ENCODE measurements around the gene CEP152. TPM values are rescaled to one million over a fixed set of nuclear protein-coding genes. Genes with fewer than 3 reads are reported as not detected.

CEP152 gene
- total RNA-seq, 1 donor from 2014 or later = 26.2 TPM

GRCh38 chr15:48748535-48748934, 62.3 kb downstream of the CEP152 start:
- H3K27ac Mint-ChIP-seq = no peak overlapping the region
- no peaks in the 10 kb centered on the region for H3K4me1 Mint-ChIP-seq (ENCODE audit: low read depth)
- H3K4me3 Mint-ChIP-seq (ENCODE audit: low read depth) = no peak overlapping the region
- H3K27me3 Mint-ChIP-seq (ENCODE audit: low read depth) = no peaks in the 10 kb centered on the region
- DNase-seq (ENCODE audit: low spot score) = no peak
- H3K36me3 Mint-ChIP-seq (ENCODE audit: low read depth) = peaks cover 54% of the 10 kb centered on the region
- no peaks in the 10 kb centered on the region for H3K9me3 Mint-ChIP-seq
- intact Hi-C loops (cut with micrococcal nuclease) = no loop called here

GRCh38 chr15:48733615-48734014, 77.3 kb downstream of the CEP152 start:
- H3K27me3 Mint-ChIP-seq (ENCODE audit: low read depth) = no peaks in the 10 kb centered on the region
- DNase-seq (ENCODE audit: low spot score) = no peak
- H3K9me3 Mint-ChIP-seq = peaks cover 21% of the 10 kb centered on the region
- peaks cover 79% of the 10 kb centered on the region for H3K36me3 Mint-ChIP-seq (ENCODE audit: low read depth)
- no peak overlapping the region for H3K4me3 Mint-ChIP-seq (ENCODE audit: low read depth)
- intact Hi-C loops (cut with micrococcal nuclease) = no loop called here
- no peaks in the 10 kb centered on the region for H3K4me1 Mint-ChIP-seq (ENCODE audit: low read depth)
- H3K27ac Mint-ChIP-seq = no peak overlapping the region

- intact Hi-C loops (cut with micrococcal nuclease) = no loop called here
- DNase-seq (ENCODE audit: low spot score) = no peak
- Mint-ChIP-seq H3K27ac (no peak overlapping the region), H3K27me3 (ENCODE audit: low read depth) (no peaks in the 10 kb centered on the region), H3K4me1 (ENCODE audit: low read depth) (no peaks in the 10 kb centered on the region), H3K36me3 (ENCODE audit: low read depth) (peaks cover 69% of the 10 kb centered on the region), H3K9me3 (peaks cover 21% of the 10 kb centered on the region), H3K4me3 (ENCODE audit: low read depth) (no peak overlapping the region)
Measured at GRCh38 chr15:48730506-48730905, 80.4 kb downstream of the CEP152 start.

- Mint-ChIP-seq H3K4me1 (ENCODE audit: low read depth) (peaks cover 5% of the 10 kb centered on the region), H3K4me3 (ENCODE audit: low read depth) (no peak overlapping the region), H3K27me3 (ENCODE audit: low read depth) (no peaks in the 10 kb centered on the region), H3K9me3 (no peaks in the 10 kb centered on the region), H3K36me3 (ENCODE audit: low read depth) (peaks cover 25% of the 10 kb centered on the region), H3K27ac (no peak overlapping the region)
- DNase-seq (ENCODE audit: low spot score) = no peak
- intact Hi-C loops (cut with micrococcal nuclease) = no loop called here
Measured at GRCh38 chr15:48723969-48724368, 86.9 kb downstream of the CEP152 start.

- no peaks in the 10 kb centered on the region for H3K27me3 Mint-ChIP-seq (ENCODE audit: low read depth)
- H3K27ac Mint-ChIP-seq = no peak overlapping the region
- no peak for DNase-seq (ENCODE audit: low spot score)
- H3K4me3 Mint-ChIP-seq (ENCODE audit: low read depth) = no peak overlapping the region
- H3K36me3 Mint-ChIP-seq (ENCODE audit: low read depth) = peaks cover 16% of the 10 kb centered on the region
- no peaks in the 10 kb centered on the region for H3K9me3 Mint-ChIP-seq
- intact Hi-C loops (cut with micrococcal nuclease) = no loop called here
- H3K4me1 Mint-ChIP-seq (ENCODE audit: low read depth) = peaks cover 5% of the 10 kb centered on the region
Measured at GRCh38 chr15:48722764-48723661, 87.9 kb downstream of the CEP152 start.

GRCh38 chr15:48721061-48721810, 89.6 kb downstream of the CEP152 start:
- no peak overlapping the region for H3K4me3 Mint-ChIP-seq (ENCODE audit: low read depth)
- H3K27ac Mint-ChIP-seq = no peak overlapping the region
- H3K36me3 Mint-ChIP-seq (ENCODE audit: low read depth) = peaks cover 21% of the 10 kb centered on the region
- H3K4me1 Mint-ChIP-seq (ENCODE audit: low read depth) = peaks cover 5% of the 10 kb centered on the region
- intact Hi-C loops (cut with micrococcal nuclease) = no loop called here
- peaks cover 11% of the 10 kb centered on the region for H3K9me3 Mint-ChIP-seq
- H3K27me3 Mint-ChIP-seq (ENCODE audit: low read depth) = no peaks in the 10 kb centered on the region
- no peak for DNase-seq (ENCODE audit: low spot score)

GRCh38 chr15:48720646-48721045, 90.2 kb downstream of the CEP152 start:
- Mint-ChIP-seq H3K27me3 (ENCODE audit: low read depth) (no peaks in the 10 kb centered on the region), H3K27ac (no peak overlapping the region)

GRCh38 chr15:48719668-48720067, 91.2 kb downstream of the CEP152 start:
- DNase-seq (ENCODE audit: low spot score) = no peak
- Mint-ChIP-seq H3K4me1 (ENCODE audit: low read depth) (peaks cover 5% of the 10 kb centered on the region), H3K36me3 (ENCODE audit: low read depth) (peaks cover 30% of the 10 kb centered on the region), H3K4me3 (ENCODE audit: low read depth) (no peak overlapping the region), H3K9me3 (peaks cover 21% of the 10 kb centered on the region), H3K27ac (peak overlapping the region; percentile 6), H3K27me3 (ENCODE audit: low read depth) (no peaks in the 10 kb centered on the region)
- intact Hi-C loops (cut with micrococcal nuclease) = no loop called here

More at GRCh38 chr15:48720646-48721045, 90.2 kb downstream of the CEP152 start:
- peaks cover 5% of the 10 kb centered on the region for H3K4me1 Mint-ChIP-seq (ENCODE audit: low read depth)
- intact Hi-C loops (cut with micrococcal nuclease) = no loop called here
- H3K4me3 Mint-ChIP-seq (ENCODE audit: low read depth) = no peak overlapping the region
- no peak for DNase-seq (ENCODE audit: low spot score)
- peaks cover 17% of the 10 kb centered on the region for H3K9me3 Mint-ChIP-seq
- peaks cover 27% of the 10 kb centered on the region for H3K36me3 Mint-ChIP-seq (ENCODE audit: low read depth)

GRCh38 chr15:48718646-48719045, 92.2 kb downstream of the CEP152 start:
- Mint-ChIP-seq H3K4me1 (ENCODE audit: low read depth) (peaks cover 5% of the 10 kb centered on the region), H3K36me3 (ENCODE audit: low read depth) (peaks cover 31% of the 10 kb centered on the region), H3K27ac (no peak overlapping the region), H3K4me3 (ENCODE audit: low read depth) (no peak overlapping the region), H3K27me3 (ENCODE audit: low read depth) (no peaks in the 10 kb centered on the region), H3K9me3 (peaks cover 21% of the 10 kb centered on the region)
- intact Hi-C loops (cut with micrococcal nuclease) = no loop called here
- DNase-seq (ENCODE audit: low spot score) = no peak

- Mint-ChIP-seq H3K36me3 (ENCODE audit: low read depth) (peaks cover 27% of the 10 kb centered on the region), H3K27ac (no peak overlapping the region), H3K9me3 (peaks cover 21% of the 10 kb centered on the region), H3K4me1 (ENCODE audit: low read depth) (peaks cover 5% of the 10 kb centered on the region), H3K4me3 (ENCODE audit: low read depth) (no peak overlapping the region), H3K27me3 (ENCODE audit: low read depth) (no peaks in the 10 kb centered on the region)
- intact Hi-C loops (cut with micrococcal nuclease) = no loop called here
- no peak for DNase-seq (ENCODE audit: low spot score)
Measured at GRCh38 chr15:48717458-48717857, 93.4 kb downstream of the CEP152 start.

GRCh38 chr15:48712546-48712945, 98.3 kb downstream of the CEP152 start:
- H3K27ac Mint-ChIP-seq = no peak overlapping the region
- peaks cover 23% of the 10 kb centered on the region for H3K36me3 Mint-ChIP-seq (ENCODE audit: low read depth)
- peaks cover 20% of the 10 kb centered on the region for H3K9me3 Mint-ChIP-seq
- no peak overlapping the region for H3K4me3 Mint-ChIP-seq (ENCODE audit: low read depth)
- peaks cover 3% of the 10 kb centered on the region for H3K27me3 Mint-ChIP-seq (ENCODE audit: low read depth)
- DNase-seq (ENCODE audit: low spot score) = no peak
- intact Hi-C loops (cut with micrococcal nuclease) = no loop called here
- H3K4me1 Mint-ChIP-seq (ENCODE audit: low read depth) = no peaks in the 10 kb centered on the region

- H3K4me3 Mint-ChIP-seq (ENCODE audit: low read depth) = no peak overlapping the region
- intact Hi-C loops (cut with micrococcal nuclease) = no loop called here
- H3K9me3 Mint-ChIP-seq = peaks cover 13% of the 10 kb centered on the region
- H3K27me3 Mint-ChIP-seq (ENCODE audit: low read depth) = peaks cover 3% of the 10 kb centered on the region
- no peaks in the 10 kb centered on the region for H3K4me1 Mint-ChIP-seq (ENCODE audit: low read depth)
- H3K27ac Mint-ChIP-seq = no peak overlapping the region
- H3K36me3 Mint-ChIP-seq (ENCODE audit: low read depth) = peaks cover 11% of the 10 kb centered on the region
- DNase-seq (ENCODE audit: low spot score) = no peak
Measured at GRCh38 chr15:48710952-48711495, 99.8 kb downstream of the CEP152 start.

- intact Hi-C loops (cut with micrococcal nuclease) = no loop called here
- peaks cover 13% of the 10 kb centered on the region for H3K9me3 Mint-ChIP-seq
- peaks cover 3% of the 10 kb centered on the region for H3K27me3 Mint-ChIP-seq (ENCODE audit: low read depth)
- no peak for DNase-seq (ENCODE audit: low spot score)
- no peak overlapping the region for H3K27ac Mint-ChIP-seq
- H3K36me3 Mint-ChIP-seq (ENCODE audit: low read depth) = no peaks in the 10 kb centered on the region
- no peak overlapping the region for H3K4me3 Mint-ChIP-seq (ENCODE audit: low read depth)
- no peaks in the 10 kb centered on the region for H3K4me1 Mint-ChIP-seq (ENCODE audit: low read depth)
Measured at GRCh38 chr15:48708641-48709040, 102.2 kb downstream of the CEP152 start.

All from activated T-helper 2 cell treated with anti-CD3 and anti-CD28 coated beads, Interferon-gamma antibody, Interleukin-2, Interleukin-4, amounts not matched to agents 10 μg/mL and 5 μg/mL and 100 μg/mL, durations not matched to agents 14 hours and 24 hours and 36 hours (primary cell).